Measurements from ENCODE around the gene NAT9.

DNA sequence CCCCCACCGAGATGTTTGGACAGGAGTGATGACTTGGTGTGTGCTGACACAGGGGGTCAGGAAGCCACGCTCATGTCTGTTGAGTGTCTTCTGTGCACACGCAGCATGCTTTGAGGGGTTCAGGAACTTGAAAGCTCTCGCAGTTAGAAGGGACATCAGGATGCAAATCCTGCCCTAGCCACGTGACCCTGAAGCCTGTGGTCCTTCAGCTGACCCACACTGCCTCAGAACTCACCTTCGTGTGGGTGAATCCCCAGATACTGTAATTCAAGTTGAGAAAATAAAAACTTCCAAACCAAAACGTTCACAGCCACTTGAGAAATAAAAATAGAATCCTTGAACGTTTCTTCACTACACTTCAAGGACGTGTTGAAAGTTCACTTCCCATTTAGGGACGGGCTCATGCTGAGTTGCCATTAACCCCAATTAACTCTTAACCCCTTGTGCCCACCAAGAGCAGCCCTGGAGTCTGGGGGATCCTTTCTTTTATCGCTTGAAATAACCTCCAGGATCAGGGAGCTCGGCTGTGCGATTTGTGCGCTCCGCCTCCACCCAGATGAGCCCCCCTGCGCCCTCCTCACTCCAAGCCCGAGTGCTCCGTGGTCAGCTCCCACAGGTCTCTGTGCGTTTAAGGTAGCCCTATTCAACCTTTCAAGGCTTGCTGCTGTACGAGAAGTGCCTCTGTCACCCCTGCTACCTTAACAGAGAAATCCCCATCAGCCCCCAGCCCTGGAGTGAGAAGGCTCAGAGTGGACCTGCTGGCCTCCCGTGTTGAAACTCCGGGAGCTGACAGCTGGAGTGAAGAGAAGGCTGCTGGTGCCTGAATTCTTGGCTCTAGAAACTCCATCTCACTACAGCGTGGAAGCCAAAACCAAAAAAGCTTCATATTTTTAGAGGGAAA is 36.2 kb upstream of the NAT9 start:
- TF ChIP-seq, protein P1, sequence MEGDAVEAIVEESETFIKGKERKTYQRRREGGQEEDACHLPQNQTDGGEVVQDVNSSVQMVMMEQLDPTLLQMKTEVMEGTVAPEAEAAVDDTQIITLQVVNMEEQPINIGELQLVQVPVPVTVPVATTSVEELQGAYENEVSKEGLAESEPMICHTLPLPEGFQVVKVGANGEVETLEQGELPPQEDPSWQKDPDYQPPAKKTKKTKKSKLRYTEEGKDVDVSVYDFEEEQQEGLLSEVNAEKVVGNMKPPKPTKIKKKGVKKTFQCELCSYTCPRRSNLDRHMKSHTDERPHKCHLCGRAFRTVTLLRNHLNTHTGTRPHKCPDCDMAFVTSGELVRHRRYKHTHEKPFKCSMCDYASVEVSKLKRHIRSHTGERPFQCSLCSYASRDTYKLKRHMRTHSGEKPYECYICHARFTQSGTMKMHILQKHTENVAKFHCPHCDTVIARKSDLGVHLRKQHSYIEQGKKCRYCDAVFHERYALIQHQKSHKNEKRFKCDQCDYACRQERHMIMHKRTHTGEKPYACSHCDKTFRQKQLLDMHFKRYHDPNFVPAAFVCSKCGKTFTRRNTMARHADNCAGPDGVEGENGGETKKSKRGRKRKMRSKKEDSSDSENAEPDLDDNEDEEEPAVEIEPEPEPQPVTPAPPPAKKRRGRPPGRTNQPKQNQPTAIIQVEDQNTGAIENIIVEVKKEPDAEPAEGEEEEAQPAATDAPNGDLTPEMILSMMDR (conservative IDR thresholded peaks at IDR 0.05) = no peak
- no peak for TF ChIP-seq ZFX (IDR thresholded peaks at IDR 0.05)
